HepG2 (cell line): ENCODE results near the gene FAM234B. TPM values are rescaled to one million over a fixed set of nuclear protein-coding genes. Genes with fewer than 3 reads are reported as not detected.

Experiments used
- ATAC-seq: fragments of 200-7000 bp; cut with Tn5 transposase; 3 replicates; pipeline ENCODE4 v1.9.1; 2020; ENCODE audit warnings: mild to moderate bottlenecking, moderate library complexity
- BruUV-seq: library from RNA; stranded (reverse); fragments of 400-500 nt; replicated peaks from 2 replicates; lab custom pipeline; 2021; lab: Mats Ljungman, UMichigan
- CTCF ChIA-PET: fragments of 300-600 bp; formaldehyde crosslinking; extraction: SDS; loops from one replicate; lab custom pipeline; 2021; ENCODE audit warnings: low total read pairs, inconsistent platforms, low intra/inter-chr PET ratio; lab: Yijun Ruan, JAX
- POLR2A ChIA-PET: fragments of 350-600 bp; sonication (Branson Sonifier 250); formaldehyde crosslinking; loops from one replicate; lab custom pipeline; 2020; ENCODE audit warnings: antibody characterized with exemption, inconsistent platforms; lab: Yijun Ruan, JAX
- DNase-seq: peaks from one replicate; pipeline ENCODE4 v3.0.0-alpha.2; 2015; ENCODE audit warnings: low spot score
- FAIRE-seq: peaks from 3 replicates; lab custom pipeline; 2011; peaks lifted over from hg19 to GRCh38; lab: Jason Lieb, UNC
- H2AFZ ChIP-seq: one replicate; pipeline ENCODE4 v1.6.1; 2011; ENCODE audit warnings: low read length, inconsistent platforms
- H3K27ac ChIP-seq: fragments of 300-600 bp; 3 replicates; pipeline ENCODE4 v1.8.0; 2011; ENCODE audit warnings: mixed run types, mild to moderate bottlenecking, mixed read lengths, low read length, inconsistent platforms; ENCODE audit not compliant: insufficient read depth; ENCODE audit errors: extremely low read length
- H3K27me3 ChIP-seq, 2 experiments: fragments of 200-600 bp in 1 of 2; 2 replicates in 1 of 2; 3 replicates in 1 of 2; pipeline versions ENCODE4 v1.6.0 to v1.8.0; 2011; ENCODE audit warnings: low read length in 2 of 2, mild to moderate bottlenecking in 2 of 2, moderate library complexity in 2 of 2, inconsistent platforms in 1 of 2; ENCODE audit not compliant: insufficient read depth in 2 of 2, control insufficient read depth in 1 of 2
- H3K36me3 ChIP-seq, 2 experiments: fragments of 200-600 bp in 1 of 2; replicated peaks in 1 of 2; 2 replicates in 1 of 2; 3 replicates in 1 of 2; pipeline versions ENCODE4 v1.5.1 to v1.8.0; 2011; ENCODE audit warnings: low read length in 2 of 2, inconsistent platforms in 1 of 2; ENCODE audit not compliant: insufficient read depth in 2 of 2, control insufficient read depth in 1 of 2
- H3K4me1 ChIP-seq: 2 replicates; pipeline ENCODE4 v1.5.1; 2012; ENCODE audit warnings: low read length, inconsistent platforms; ENCODE audit not compliant: insufficient read depth
- H3K4me2 ChIP-seq: 2 replicates; pipeline ENCODE4 v1.6.0; 2011; ENCODE audit warnings: low read depth, low read length, inconsistent platforms
- H3K4me3 ChIP-seq, 3 experiments: fragments of 200-600 bp in 1 of 3; sonication (generic), shearing (Covaris generic) in 1 of 3; replicated peaks in 1 of 3; 2 replicates each; pipeline ENCODE4 v1.5.1; 2011 to 2016; ENCODE audit warnings: low read length in 3 of 3, inconsistent platforms in 2 of 3, low read depth in 2 of 3, mild to moderate bottlenecking in 2 of 3, control low read depth in 1 of 3, mixed read lengths in 1 of 3; ENCODE audit not compliant: insufficient read depth in 1 of 3
- H3K79me2 ChIP-seq: one replicate; pipeline ENCODE4 v1.6.1; 2011; ENCODE audit warnings: low read length, inconsistent platforms; ENCODE audit not compliant: insufficient read depth
- H3K9ac ChIP-seq: 2 replicates; pipeline ENCODE4 v1.6.0; 2011; ENCODE audit warnings: mild to moderate bottlenecking, low read depth, low read length, inconsistent platforms; ENCODE audit not compliant: insufficient read depth
- H3K9me3 ChIP-seq: 2 replicates; pipeline ENCODE4 v1.5.1; 2012; ENCODE audit warnings: mild to moderate bottlenecking, low read length
- H4K20me1 ChIP-seq: 2 replicates; pipeline ENCODE4 v1.6.0; 2011; ENCODE audit warnings: inconsistent platforms, mild to moderate bottlenecking, low read length, moderate library complexity; ENCODE audit not compliant: insufficient read depth
- AFF4 ChIP-seq: sonication (generic); formaldehyde crosslinking; IDR thresholded peaks from 2 replicates; pipeline ENCODE4 v1.4.0; 2020; ENCODE audit warnings: missing genetic modification reagents
- CREBL2 ChIP-seq: sonication (generic); formaldehyde crosslinking; IDR thresholded peaks from 2 replicates; pipeline ENCODE4 v1.8.1; 2023; ENCODE audit warnings: missing genetic modification reagents, mild to moderate bottlenecking, borderline replicate concordance
- CSRNP1 ChIP-seq: sonication (generic); formaldehyde crosslinking; IDR thresholded peaks from 2 replicates; pipeline ENCODE4 v1.8.1; 2023; ENCODE audit warnings: mild to moderate bottlenecking, missing genetic modification reagents
- HIC2 ChIP-seq: sonication (generic); formaldehyde crosslinking; IDR thresholded peaks from 2 replicates; pipeline ENCODE4 v1.9.0; 2022; ENCODE audit warnings: low read depth, missing genetic modification reagents
- MAX ChIP-seq: IDR thresholded peaks from 2 replicates; pipeline ENCODE4 v1.6.1; 2012; ENCODE audit warnings: inconsistent platforms
- RFXANK ChIP-seq: IDR thresholded peaks from 2 replicates; pipeline ENCODE4 v1.6.1; 2016
- SALL2 ChIP-seq: sonication (generic); formaldehyde crosslinking; IDR thresholded peaks from 2 replicates; pipeline ENCODE4 v1.8.1; 2023; ENCODE audit warnings: mild to moderate bottlenecking, missing genetic modification reagents, inconsistent platforms
- TOPORS ChIP-seq: sonication (generic); formaldehyde crosslinking; IDR thresholded peaks from 2 replicates; pipeline ENCODE4 v1.8.0; 2023; ENCODE audit warnings: mild to moderate bottlenecking, missing genetic modification reagents
- ZNF101 ChIP-seq: sonication (generic); formaldehyde crosslinking; IDR thresholded peaks from 2 replicates; pipeline ENCODE4 v1.4.0; 2020; ENCODE audit warnings: mild to moderate bottlenecking, low read depth, missing genetic modification reagents, borderline replicate concordance
- ZNF383 ChIP-seq: sonication (generic); formaldehyde crosslinking; IDR thresholded peaks from 2 replicates; pipeline ENCODE4 v1.4.0; 2020; ENCODE audit warnings: missing genetic modification reagents, mild to moderate bottlenecking, borderline replicate concordance
- ZSCAN12 ChIP-seq: sonication (generic); formaldehyde crosslinking; IDR thresholded peaks from 2 replicates; pipeline ENCODE4 v1.9.0; 2021; ENCODE audit warnings: mild to moderate bottlenecking, missing genetic modification reagents
- WGBS: methylation state at CpG from one replicate; pipeline ENCODE4 v1.1.6; 2017; ENCODE audit warnings: low lambda C conversion rate; 5-methylcytosine and 5-hydroxymethylcytosine counted together
- in situ Hi-C: cut with HindIII; loops from 2 replicates; pipeline ENCODE4 v1.10.0; 2017; ENCODE audit warnings: low pct_unique_long_range_greater_than_20kb; ENCODE audit not compliant: extremely low pct_ligation_motif_present
- intact Hi-C: fragments of 100-400 bp; cut with micrococcal nuclease; formaldehyde crosslinking; loops from one replicate; pipeline ENCODE4 v1.10.0; 2022; ENCODE audit not compliant: unreplicated experiment
- polyA plus RNA-seq, 8 experiments: library from polyadenylated mRNA; depleted of rRNA in 3 of 8; stranded (reverse) in 7 of 8; unstranded in 1 of 8; fragments of >200 nt; fragmentation: Illumina TruSeq in 4 of 8; extraction: Trizol in 4 of 8; gene quantifications; 2 replicates each; pipeline versions ENCODE4 v1.2.1 to v1.2.3, GENCODE V29; 2011 to 2016; ENCODE audit warnings: low read depth in 4 of 8, missing spikeins in 1 of 8, mixed read lengths in 1 of 8; ENCODE audit not compliant: insufficient read depth in 1 of 8
- total RNA-seq, 5 experiments: library from RNA; depleted of rRNA; stranded (reverse); fragments of >200 nt; fragmentation: Illumina TruSeq; extraction: Trizol; gene quantifications; 2 replicates each; pipeline ENCODE4 v1.2.3, GENCODE V29; 2016; ENCODE audit warnings: low read depth in 1 of 5

The FAM234B gene
- total and polyA plus RNA-seq, 2 of the 13 experiments (the other 11 are each of a cell fraction or from before 2014, with no cell fraction given) = 7.8 to 13.8 TPM

- WGBS = 21% methylated on average over 3 of the region's 3 CpGs
- no peaks in the 10 kb centered on the region for H3K9me3 ChIP-seq
- H2AFZ ChIP-seq = no peak overlapping the region
- 0 out of 2 replicates have a peak, but pooled peaks cover 10% of the 10 kb centered on the region for H3K4me1 ChIP-seq
- ChIA-PET CTCF (no interaction called here), POLR2A (no interaction called here)
- H4K20me1 ChIP-seq = no peaks in the 10 kb centered on the region
- no peak overlapping the region for H3K4me2 ChIP-seq
- H3K27me3 ChIP-seq = no peaks in the 10 kb centered on the region
- H3K27ac ChIP-seq = no peak overlapping the region
- no peak for FAIRE-seq
- TF ChIP-seq SALL2 (CRISPR knock-in tag) (no peak), ZSCAN12 (CRISPR knock-in tag) (no peak)
- intact Hi-C loops = loop anchor here (5.0 kb wide), 1 partner anchor 97 kb away; the partner anchor contains the start of gene GSG1
- H3K36me3 ChIP-seq = no peaks in the 10 kb centered on the region
- no peak for DNase-seq
- no peak overlapping the region for H3K9ac ChIP-seq
- H3K79me2 ChIP-seq = no peaks in the 10 kb centered on the region
- H3K4me3 ChIP-seq = no peak overlapping the region
- in situ Hi-C loops = no loop called here
- ATAC-seq = no peak
- no TSS peak for BruUV-seq
These were observed 39.2 kb upstream of the FAM234B start for GRCh38 chr12:13004986-13005385.

- no peak overlapping the region for H3K27ac ChIP-seq
- no peak overlapping the region for H3K4me3 ChIP-seq
- H3K4me2 ChIP-seq = no peak overlapping the region
- WGBS = 56% methylated on average over 2 of the region's 2 CpGs
- intact Hi-C loops (no loop called here), in situ Hi-C loops (no loop called here)
- POLR2A ChIA-PET = no interaction called here
- no peaks in the 10 kb centered on the region for H3K27me3 ChIP-seq
- FAIRE-seq = no peak
- no peaks in the 10 kb centered on the region for H3K36me3 ChIP-seq
- no peak overlapping the region for H3K9ac ChIP-seq
- H3K4me1 ChIP-seq = 0 out of 2 replicates have a peak, but pooled peaks cover 10% of the 10 kb centered on the region
- DNase-seq = no peak
- ATAC-seq = no peak
- CTCF ChIA-PET = no interaction called here
- BruUV-seq = no TSS peak
- H4K20me1 ChIP-seq = no peaks in the 10 kb centered on the region
- H3K9me3 ChIP-seq = no peaks in the 10 kb centered on the region
- no peaks in the 10 kb centered on the region for H3K79me2 ChIP-seq
- no peak overlapping the region for H2AFZ ChIP-seq
- TF ChIP-seq CREBL2 (no peak), MAX (no peak), CSRNP1 (no peak), TOPORS (CRISPR knock-in tag) (no peak), HIC2 (CRISPR knock-in tag) (no peak), RFXANK (CRISPR knock-in tag) (no peak), AFF4 (CRISPR knock-in tag) (no peak), ZNF383 (CRISPR knock-in tag) (no peak), ZNF101 (CRISPR knock-in tag) (no peak)
These were observed 38.5 kb upstream of the FAM234B start for GRCh38 chr12:13005649-13006048.
